Activated T-cell treated with anti-CD3 and anti-CD28 coated beads, Interleukin-2, amount 50 U/mL, for 1 hour (primary cell): ENCODE data around the gene SPRN.
"Not testable (repeated sequence)": the region's sequence is repeated elsewhere in the genome, so short reads cannot be mapped to it uniquely, and the experiment has no call there.

ENCODE experiments used
- DNase-seq: peaks from one replicate; pipeline ENCODE4 v3.0.0-alpha.2; 2020

Gene SPRN

DNA sequence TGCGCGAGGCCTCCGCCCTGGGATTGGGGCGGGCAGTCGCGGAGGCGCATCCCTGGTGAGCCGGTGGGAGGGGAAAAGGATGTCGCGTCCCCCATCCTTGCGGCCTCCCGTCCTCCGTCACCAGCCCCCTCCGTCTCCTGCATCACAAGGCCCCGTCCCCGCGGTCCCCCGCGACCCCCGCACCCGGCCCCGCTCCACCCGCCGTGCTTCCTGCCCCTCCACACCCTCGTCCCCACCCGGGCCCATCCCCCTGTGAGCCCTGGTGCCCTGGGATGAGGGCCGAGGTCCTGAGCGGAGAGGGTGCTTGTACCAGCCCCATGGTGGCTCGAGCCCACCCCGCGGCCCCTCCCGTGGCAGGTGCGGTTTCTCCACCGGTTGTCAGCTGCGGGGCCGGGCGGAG lies at the start of gene SPRN:
TSS of gene SPRN (minus strand) at position 25 of the 400 bp plus-strand sequence. CDS start 944 bp downstream, outside the sequence.
- not testable (repeated sequence) for DNase-seq

GRCh38 chr10:133474027-133474426 lies 49.6 kb upstream of the SPRN start:
- no peak for DNase-seq

DNA sequence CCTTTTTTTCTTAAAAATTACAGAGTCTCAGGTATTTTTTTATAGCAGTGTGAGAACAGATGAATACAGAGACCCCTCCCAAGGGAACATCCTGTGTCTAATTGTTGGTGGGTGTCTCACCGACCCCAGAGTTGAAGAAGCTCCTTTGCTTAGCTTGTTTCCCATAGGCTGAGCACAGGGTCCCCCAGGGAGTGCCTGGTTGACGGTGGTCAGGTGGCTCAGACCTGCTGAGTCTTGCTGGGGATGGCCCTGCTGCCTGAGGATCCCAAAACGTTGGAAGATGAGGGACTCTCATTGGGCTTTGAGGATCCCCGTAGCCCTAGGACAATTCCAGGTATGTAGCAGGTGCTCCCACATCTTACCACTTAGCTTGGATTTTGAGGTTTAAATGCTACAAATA lies 48.8 kb upstream of the SPRN start:
- no peak for DNase-seq

DNA sequence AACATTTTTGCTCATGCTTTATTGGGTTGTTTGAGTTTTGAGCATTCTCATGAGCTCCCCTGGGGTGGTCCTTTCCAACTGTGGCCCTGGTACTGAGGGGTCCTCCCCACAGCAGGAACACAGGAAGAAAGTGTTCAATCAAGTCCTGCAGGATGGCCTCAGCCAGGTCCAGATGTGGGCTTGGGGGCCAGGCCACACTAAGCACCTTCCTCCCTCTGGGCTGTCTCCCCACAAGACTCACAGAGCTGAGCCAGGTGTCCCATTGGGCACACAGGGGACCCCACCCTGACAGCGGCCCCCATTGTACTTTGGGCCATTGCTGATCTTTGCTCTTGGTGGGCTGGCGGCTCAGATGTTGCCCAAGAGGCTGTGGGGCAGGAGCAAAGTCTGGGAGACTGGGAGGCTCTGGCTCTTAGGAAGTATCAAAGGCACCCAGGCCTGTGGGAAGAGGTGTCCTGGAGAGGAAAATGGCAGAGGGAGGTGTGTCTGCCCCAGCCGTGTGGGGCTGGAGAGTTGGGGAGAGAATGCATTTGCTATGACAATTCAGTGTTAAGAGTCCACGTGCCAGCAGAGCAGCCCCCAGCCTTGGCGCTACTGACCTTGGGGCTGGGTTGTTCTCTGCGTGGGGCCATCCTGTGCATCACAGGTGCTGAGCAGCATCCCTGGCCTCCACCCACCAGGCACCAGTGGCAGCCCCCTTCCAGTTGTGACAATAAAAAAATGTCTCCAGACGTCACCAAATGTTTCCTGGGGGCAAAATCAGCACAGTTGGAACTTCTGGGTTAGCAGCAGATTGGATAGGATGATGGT lies 47.1 kb upstream of the SPRN start:
- no peak for DNase-seq

- DNase-seq, result not testable (repeated sequence)
Measured at GRCh38 chr10:133469205-133469604, 44.8 kb upstream of the SPRN start.

GRCh38 chr10:133467286-133467911 lies 43.0 kb upstream of the SPRN start:
- no peak for DNase-seq

DNA sequence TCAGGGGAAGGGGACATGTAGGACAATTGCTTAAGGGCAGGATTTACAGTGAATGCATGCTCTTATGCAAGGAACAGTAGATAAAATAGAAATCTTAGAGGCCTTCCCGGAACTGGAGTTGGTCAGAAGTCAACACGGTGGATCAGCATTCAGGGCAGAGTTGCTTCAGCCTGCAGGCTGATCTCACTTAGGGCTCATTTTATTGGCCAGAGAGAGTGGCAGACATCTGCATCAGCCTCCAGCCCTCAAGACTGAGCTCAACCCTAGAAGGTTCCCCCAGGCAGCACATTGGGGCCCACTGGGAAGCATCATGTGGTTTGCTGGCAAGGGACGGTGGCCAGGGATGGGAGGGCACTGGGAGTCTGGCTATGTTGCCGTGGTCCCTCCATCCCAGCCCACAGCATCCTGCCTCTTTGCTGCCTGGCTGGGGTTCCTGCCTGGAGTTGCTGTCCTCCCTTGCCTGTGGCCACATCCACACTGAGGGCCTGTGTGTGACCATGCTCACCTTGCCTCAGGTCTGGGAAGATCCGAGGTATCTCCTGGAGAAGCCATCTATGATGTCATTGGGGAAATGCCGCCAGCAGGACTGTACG lies 42.4 kb upstream of the SPRN start:
- no peak for DNase-seq

DNA sequence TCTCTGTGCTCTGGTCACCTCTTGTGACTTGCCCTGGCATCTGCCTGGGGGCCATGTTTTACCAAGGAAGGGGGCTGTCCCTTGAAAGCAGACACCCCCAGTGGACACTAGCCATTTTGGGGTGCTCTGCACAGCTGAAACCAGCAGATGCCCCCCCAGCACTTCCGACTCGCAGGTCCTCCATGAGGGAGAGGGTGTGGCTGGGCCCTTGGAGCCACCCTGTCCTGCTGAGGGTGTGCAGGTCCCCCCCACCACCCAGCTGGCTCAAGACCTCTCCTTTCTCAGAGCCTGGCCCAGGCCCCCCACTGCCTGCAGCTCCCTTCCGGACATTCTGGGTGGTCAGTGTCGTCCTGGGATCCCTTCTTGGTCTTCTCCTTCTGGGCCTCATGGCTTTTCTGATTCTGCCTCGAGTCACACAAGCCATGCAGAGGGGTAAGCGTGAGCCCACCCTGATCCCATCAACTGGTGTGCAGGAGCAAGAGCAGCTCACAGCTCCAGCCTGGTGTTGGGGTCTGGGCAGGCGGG lies 41.6 kb upstream of the SPRN start:
- DNase-seq, result no peak

DNA sequence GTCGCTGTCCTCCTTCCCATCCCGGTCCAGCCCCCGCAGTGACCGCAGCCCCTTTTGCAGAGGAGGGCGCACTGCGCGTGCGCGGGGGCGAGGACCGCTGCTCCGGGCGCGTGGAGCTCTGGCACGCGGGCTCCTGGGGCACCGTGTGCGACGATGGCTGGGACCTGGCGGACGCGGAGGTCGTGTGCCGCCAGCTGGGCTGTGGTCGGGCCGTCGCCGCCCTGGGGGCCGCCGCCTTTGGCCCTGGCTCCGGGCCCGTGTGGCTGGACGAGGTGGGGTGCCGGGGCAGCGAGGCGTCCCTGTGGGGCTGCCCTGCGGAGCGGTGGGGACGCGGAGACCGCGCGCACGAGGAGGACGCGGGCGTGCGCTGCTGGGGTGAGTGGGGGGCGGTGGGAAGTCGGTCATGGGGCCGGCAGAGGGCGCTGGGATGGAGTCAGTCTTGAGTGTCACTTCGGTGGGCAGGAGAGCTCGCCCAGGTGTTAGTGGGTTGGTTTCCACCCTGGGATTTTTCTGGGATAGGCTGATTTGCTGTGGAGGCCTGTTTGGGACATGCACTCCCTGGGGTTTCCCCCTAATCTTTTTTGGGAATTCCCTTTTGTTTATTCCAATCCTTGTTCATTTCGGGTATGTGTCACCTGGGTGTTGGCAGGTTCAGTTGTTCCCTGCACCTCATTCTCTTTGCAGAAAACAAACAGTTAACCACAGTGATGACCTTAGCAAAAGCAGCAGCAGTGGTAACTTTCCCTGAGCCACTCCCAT lies 40.9 kb upstream of the SPRN start:
- DNase-seq, result no peak

- DNase-seq, result no peak
Measured at GRCh38 chr10:133464582-133465031, 40.2 kb upstream of the SPRN start.

DNA sequence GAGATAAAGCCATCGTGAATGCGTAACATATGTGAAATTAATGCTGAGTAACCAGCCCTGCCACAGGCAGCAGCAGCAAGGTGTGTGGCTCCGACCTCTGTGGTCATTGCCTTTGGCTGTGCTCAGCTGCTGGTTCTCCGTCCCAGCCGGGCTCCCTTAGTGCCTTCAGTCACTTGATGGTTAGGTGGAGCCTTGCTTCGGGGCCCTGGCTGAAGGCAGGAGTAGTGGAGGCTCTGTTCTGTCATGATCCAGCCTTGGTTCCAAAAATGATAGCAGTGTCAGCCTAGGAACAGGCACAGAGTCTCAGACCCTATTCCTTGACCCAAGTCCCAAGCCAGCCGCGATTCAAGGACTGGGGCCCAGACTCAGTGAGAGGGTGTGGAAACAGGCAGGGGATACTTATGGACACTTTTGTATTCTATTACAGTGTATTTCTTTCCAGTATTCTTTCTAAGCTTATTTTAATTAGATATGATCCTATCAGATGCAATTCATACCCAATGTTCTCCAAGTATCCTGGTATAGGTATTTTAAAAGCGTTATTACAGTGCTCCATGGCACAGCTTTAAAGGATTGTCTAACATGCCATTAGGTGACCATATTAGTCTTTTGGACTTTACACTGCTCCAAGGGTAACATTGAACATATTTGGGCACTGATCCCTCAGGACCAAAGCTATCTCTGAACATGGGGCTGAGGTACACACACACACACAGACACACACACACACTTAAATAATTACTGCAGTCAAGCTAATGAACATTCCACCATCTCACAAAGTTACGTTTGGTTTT lies 38.3 kb upstream of the SPRN start:
- DNase-seq, result no peak

DNA sequence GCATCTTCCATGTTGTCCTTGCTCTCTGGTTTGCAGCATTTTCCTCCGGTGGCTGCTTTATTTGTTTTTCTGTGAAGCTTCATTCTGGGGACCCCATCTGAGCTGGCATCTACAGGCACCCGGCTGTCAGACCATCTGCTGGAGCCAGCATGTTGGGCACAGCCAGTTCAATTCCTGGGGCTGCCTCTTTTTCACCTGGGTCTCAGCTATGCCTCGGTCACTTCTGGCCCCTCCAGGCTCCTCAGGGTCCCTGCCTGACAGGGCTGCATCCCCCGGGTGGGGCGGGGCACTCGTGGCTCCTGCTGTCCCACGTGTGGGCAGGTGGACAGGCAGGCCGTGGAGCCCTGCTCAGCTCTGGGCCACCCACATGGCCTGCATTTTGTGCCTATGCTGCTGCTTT lies 37.4 kb upstream of the SPRN start:
- no peak for DNase-seq

DNA sequence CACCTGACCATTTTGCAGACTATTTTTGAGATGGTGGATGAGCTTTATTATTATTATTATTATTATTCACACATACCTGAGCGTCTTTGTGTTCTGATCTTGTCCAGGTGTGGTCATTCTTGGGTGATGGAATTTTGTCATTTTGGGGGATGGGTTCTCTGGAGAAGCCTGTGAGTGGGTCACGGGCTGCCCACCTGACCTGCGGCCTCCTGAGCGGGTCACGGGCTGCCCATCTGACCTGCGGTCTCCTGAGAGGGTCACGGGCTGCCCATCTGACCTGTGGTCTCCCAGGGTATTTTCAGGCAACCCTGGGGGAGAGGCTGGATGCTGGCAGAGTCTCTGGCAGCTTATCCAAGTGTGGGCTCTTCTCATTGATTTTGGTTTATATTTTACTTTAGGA lies 36.6 kb upstream of the SPRN start:
- DNase-seq, result no peak

DNA sequence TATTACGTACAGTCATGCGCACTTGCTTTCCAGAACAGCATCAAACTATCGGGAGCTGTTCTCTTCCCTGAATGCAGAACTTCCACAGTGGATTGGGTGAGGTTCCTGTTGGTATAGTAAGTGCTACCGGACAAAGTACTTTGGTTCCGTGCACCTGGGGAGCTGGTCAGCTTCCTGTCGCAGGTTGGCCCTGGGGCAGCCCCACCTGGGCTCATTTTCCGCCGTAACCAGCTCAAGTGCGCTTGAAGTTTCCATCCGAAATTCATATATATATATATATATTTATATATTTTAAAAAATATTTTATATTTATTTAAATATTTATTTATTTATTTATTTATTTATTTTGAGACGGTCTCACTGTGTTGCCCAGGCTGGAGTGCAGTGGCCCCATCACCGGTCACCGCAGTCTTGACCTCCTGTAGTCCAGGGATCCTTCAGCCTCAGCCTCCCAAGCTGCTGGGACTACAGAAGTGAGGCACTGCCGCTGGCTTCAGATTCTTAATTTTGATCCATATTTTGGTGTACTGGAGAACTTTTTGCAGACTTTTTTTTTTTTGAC lies 35.9 kb upstream of the SPRN start:
- no peak for DNase-seq

- DNase-seq, result no peak
Measured at GRCh38 chr10:133459454-133460207, 35.2 kb upstream of the SPRN start.

DNA sequence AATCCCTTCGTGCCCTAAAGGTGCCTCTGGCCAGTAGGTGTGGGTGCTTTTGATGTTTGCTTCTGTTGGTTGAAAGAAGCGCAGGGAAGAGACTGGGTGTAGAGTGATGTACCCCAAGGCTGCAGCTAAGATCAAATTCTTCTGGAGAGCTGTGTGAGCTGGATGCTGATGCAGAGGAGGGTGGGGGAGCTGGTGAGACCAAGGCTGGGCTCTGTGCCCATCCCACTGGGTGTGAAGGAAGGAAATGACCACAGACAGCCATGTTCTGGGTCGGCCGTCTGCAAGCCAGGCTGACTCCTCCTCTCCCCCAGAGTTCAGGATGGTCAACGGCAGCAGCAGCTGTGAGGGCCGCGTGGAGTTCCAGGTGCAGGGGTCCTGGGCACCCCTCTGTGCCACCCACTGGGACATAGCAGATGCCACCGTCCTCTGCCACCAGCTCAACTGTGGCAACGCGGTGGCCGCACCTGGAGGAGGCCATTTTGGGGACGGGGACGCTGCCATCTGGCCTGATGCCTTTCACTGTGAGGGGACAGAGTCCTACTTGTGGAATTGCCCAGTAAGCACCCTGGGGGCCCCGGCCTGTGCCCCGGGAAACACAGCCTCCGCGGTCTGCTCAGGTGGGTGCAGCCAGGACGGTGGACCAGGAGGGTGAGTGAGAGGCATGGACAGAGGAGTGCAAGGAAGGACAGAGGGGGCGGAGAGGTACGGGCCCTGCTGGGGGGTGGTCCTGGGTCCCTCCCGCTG lies 34.5 kb upstream of the SPRN start:
- no peak for DNase-seq

GRCh38 chr10:133458021-133458709 lies 33.7 kb upstream of the SPRN start:
- DNase-seq, result no peak

GRCh38 chr10:133457100-133457841 lies 32.8 kb upstream of the SPRN start:
- no peak for DNase-seq
